Activated CD8-positive, alpha-beta memory T cell treated with anti-CD3 and anti-CD28 coated beads for 48 hours (primary cell): ENCODE data around the gene POLRMT.
"Not testable (repeated sequence)": the region's sequence is repeated elsewhere in the genome, so short reads cannot be mapped to it uniquely, and the experiment has no call there.

Source experiments
- DNase-seq, 3 experiments: peaks; one replicate each; pipeline ENCODE4 v3.0.0-alpha.2; 2020; ENCODE audit warnings: low read depth in 2 of 3, low spot score in 2 of 3

The POLRMT gene

DNA sequence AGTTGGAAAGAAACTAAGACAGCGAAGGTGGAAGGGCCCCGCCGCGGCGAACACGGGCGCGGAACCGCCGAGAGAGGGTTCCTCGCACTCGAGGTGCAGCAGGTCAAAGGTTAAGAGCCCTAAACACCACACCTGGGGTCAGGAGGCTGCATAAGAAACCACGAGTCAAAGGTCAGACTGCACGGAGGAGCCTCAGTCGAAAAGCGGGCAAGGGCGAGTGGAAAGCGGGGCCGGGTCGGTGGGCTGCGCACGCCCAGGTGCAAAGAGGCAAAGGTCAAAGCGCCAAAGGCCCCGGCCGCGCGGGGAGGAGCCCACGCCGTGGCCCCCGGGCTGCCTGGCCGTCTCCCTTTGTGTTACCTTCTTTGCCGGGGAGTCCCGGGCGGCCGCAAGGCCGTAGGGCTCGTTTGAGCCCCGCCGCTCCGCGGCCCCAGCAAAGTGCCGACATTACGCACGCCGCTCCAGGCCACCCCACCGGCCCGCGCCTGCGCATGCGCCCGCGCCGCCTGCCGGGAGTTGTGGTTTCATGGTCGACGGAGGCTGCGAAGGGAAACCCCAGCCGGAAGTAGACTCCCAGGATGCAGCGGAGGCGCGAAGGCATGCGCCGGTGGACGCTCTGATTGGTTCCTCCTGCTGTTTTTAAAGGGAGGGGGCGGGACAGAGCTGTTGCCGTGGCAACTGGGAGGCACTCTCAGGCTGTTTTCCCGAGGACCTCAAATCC lies at the start of gene POLRMT:
Gene POLRMT, minus strand, starts transcription at position 470 of the 718 bp plus-strand sequence. Its CDS starts 25 bp downstream, at position 445.
- peak; percentile 81 to 96 (median 93) for DNase-seq

- no peak for DNase-seq
Measured at GRCh38 chr19:682678-683320, 49.5 kb upstream of the POLRMT start.

DNA sequence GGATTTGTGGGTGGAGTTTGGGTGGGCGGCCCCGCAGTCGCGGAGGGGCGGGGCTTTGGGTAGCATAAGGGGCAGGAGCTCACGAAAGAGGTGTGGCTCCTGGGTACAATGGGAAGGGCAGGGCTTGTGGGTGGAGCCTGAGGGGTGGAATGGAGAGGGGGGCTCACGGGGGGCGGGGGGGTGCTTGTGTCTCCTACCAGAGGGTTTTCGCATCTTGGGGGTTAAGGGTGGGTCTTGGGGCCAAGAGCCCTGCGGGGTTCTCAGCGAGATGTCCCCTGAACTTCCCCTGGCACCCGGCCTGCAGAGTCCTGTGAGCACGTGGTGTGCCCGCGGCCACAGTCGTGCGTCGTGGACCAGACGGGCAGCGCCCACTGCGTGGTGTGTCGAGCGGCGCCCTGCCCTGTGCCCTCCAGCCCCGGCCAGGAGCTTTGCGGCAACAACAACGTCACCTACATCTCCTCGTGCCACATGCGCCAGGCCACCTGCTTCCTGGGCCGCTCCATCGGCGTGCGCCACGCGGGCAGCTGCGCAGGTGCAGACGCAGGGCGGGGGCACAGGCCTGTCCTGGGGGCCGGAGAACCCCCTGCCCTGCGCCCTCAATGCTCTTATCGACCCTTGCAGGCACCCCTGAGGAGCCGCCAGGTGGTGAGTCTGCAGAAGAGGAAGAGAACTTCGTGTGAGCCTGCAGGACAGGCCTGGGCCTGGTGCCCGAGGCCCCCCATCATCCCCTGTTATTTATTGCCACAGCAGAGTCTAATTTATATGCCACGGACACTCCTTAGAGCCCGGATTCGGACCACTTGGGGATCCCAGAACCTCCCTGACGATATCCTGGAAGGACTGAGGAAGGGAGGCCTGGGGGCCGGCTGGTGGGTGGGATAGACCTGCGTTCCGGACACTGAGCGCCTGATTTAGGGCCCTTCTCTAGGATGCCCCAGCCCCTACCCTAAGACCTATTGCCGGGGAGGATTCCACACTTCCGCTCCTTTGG lies 48.0 kb upstream of the POLRMT start:
- DNase-seq: no peak

- peak; percentile 98 to 99 (median 98) for DNase-seq
Measured at GRCh38 chr19:680287-681028, 47.1 kb upstream of the POLRMT start.

GRCh38 chr19:679418-680286 lies 46.3 kb upstream of the POLRMT start:
- DNase-seq: no peak

- no peak for DNase-seq
Measured at GRCh38 chr19:678791-679388, 45.6 kb upstream of the POLRMT start.

DNA sequence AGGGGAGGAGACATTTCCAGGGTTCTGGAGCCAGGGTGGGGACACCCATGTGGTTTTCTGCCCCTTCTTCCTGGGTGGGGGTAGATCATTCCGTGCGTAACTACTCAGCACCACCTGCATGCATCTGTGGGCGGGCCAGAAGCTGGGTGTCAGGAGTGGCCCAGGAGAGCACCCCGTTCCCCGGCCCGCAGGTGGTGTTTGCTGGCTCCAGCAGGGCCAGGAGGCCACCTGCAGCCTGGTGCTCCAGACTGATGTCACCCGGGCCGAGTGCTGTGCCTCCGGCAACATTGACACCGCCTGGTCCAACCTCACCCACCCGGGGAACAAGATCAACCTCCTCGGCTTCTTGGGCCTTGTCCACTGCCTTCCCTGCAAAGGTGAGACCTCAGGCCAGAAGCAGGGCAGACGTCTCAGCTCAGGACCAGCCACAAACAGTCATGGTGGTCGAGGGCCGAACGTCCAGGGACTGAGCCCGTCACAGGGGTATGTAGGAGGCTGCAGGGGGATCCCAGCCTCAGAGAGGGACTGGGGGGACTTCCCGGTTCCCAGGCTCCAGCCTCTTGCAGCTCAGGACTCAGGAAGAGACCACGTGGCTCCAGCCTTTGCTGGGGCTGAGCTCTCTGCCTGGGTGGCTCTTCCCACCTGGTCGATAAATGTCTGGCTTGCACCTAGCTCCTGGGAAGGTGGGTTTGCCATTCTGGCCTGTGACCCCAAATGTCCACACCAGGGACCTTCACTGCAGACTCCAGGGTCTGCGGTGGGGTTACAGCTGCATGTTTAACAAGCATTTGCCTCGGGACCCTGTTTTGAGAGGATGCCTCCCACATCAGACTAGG lies 44.5 kb upstream of the POLRMT start:
- no peak for DNase-seq

- no peak for DNase-seq
Measured at GRCh38 chr19:677201-677600, 43.9 kb upstream of the POLRMT start.

DNA sequence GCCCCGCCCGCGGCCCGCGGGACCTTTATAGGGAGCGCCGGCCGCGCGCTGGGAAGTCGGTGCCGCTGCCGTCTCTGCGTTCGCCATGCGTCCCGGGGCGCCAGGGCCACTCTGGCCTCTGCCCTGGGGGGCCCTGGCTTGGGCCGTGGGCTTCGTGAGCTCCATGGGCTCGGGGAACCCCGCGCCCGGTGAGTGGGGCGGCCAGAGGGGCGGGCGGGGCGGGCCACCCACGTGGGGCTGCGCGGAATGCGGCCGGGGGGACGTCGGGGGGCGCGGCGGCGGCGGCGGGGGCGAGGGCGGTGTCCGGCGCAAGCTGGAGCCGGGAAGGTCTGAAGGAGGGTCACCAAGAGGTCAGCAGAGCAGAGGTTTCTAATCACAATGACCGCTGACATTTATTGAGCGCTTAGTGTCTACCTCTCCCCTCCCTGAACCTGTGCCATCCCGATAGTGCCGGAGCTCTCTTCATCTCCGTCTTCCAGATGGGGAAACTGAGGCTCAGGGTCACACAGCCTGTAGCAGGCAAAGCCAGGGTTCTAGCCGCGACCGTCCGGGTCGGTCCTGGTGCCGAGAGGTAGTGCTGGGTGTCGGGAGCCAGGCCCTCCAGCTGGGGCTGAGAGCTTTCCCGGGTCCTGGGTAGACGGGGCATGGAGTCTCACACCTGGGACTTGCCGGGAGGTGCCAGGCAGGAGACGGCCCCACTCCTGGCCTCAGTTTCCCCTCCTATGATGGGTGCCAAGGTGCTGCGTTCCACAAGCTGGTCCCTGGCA lies 43.2 kb upstream of the POLRMT start, which contains the start of gene FSTL3:
Gene FSTL3, plus strand, starts transcription at position 54 of the 767 bp plus-strand sequence. Its CDS starts 32 bp downstream, at position 86.
- DNase-seq: no peak

GRCh38 chr19:676007-676338 lies 42.6 kb upstream of the POLRMT start:
- no peak for DNase-seq

DNA sequence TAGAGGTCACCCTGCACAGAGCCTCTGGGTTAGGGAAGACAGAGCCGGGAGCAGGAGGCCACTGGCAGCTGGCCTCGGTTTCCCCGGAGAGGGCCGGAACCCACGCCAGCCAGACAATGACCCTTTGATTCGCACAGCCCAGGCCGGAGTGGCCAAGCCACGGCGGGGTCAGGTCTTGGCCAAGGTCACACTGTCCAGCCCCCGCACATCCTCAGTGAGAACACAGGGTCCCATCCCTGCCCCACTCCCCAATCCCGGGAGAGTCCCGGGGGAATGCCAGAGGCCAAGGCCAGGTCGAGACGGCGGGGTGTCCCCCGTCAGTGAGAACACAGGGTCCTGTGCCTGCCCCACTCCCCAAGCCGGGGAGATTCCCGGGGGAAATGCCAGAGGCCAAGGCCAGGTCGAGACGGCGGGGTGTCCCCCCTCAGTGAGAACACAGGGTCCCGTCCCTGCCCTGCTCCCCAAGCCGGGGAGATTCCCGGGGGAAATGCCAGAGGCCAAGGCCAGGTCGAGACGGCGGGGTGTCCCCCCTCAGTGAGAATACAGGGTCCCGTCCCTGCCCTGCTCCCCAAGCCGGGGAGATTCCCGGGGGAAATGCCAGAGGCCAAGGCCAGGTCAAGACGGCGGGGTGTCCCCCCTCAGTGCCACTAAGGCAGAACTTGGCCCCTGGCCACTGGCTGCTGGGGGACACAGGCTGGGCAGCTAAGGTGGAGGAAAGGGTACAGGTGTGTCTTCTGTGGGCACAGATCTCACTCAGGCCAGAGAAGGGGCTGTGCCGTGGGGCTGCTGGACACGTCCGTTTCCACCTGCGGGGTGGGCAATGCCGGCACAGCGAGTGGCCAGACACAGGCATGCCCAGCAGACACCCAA lies 41.2 kb upstream of the POLRMT start:
- DNase-seq: no peak

- no peak for DNase-seq
Measured at GRCh38 chr19:670609-671075, 37.3 kb upstream of the POLRMT start.

GRCh38 chr19:668675-669434 lies 35.5 kb upstream of the POLRMT start:
- DNase-seq: not testable (repeated sequence)

GRCh38 chr19:666985-667573 lies 33.7 kb upstream of the POLRMT start:
- DNase-seq: not testable (repeated sequence)

DNA sequence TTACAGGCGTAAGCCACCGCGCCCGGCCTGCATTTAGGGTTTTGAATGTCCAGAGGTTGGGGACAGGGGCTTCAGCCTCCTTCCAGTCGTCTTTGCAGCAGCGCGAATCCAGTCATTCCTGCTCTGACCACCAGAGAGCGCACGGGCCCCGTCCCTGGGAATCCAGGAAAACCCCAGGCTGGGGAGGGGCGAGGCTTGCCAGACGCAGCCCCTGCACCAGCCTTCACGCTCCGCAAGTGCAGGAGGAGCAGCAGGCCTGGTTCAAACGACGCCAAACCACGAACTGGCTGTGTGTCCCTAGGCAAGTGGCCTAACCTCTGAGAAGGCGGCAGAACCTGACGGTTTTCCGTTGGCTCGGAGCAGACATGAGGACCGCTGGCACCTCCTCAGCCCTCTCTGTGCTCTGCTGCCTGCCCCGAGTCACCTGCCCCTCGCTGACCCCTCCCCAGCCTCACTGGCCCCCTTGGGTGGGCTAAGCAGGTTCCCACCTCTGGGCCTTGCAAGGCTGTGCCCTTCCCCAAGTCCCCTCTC lies 31.6 kb upstream of the POLRMT start:
- peak in 2 of 3 experiments; percentile 57 to 70 for DNase-seq
